Forelimb muscle (tissue), 1 donor: ENCODE results near the gene TUBD1. TPM values are rescaled to one million over a fixed set of nuclear protein-coding genes. Genes with fewer than 3 reads are reported as not detected.

Experiments used
- DNase-seq: peaks from one replicate; pipeline ENCODE4 v3.0.0-alpha.2; 2013; ENCODE audit warnings: low read depth
- polyA plus RNA-seq: library from polyadenylated mRNA; unstranded; fragments of 120-200 nt; gene quantifications from one replicate; pipeline ENCODE4 v1.2.1, GENCODE V29; 2013; ENCODE audit not compliant: insufficient read length

Gene TUBD1
- polyA plus RNA-seq, 1 donor, result 11.0 TPM

DNA sequence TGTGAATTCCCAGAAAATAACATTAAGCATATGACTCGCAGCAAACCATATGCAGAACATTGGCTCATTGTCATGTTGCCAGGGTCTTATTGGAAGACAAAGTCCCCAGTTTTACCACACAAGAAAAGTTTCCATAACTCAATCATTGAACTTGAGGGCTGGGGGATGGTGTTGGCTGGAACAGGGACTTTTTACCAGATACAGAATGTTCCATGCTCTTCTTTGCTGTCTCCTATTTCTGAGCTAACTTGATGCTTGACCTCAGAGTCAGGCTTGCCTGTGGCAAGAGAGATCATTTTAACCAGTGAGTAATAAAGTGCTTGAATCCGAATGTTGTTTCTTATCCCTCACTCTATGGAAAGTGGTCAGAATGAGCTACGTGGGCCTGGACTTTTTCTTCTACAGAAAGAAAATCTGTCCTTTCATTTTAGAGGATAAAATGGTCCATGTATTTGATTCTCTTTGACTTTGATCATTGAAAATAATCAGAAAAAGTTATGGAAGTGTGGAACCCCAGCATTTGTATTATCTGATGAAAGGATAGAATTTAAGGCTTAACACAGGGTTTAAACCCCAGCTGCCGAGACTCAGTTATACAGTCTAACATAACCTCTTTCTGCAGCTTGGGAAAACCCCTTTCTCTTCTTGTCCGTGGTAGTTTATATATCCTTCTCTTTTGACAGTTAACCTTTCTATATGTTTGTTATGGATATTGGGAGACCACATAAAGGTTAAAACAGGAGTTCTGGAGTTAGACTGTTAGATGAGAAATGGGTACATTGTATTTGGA is 67.0 kb downstream of the TUBD1 start:
- no peak for DNase-seq

DNA sequence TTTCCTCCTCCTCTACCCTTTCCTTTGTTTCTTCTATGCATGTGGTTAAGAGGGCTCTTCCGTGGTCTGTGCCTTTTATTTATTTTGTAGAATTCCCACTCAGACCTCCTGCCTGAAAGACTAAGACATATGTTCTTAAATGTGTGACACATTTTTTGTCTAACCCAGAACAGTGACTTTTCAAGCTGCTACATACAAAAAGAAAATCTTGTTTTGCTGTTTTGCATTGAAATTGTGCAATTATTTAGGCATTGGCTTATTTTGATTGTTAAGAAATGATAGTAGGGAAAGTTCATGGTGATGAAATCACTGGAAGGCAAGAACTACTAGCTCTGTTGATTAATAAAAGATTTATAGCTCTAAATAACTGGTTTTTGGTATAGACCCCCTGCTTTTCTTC is 76.8 kb downstream of the TUBD1 start:
- no peak for DNase-seq

GRCh38 chr17:59814685-59815084 is 78.1 kb downstream of the TUBD1 start:
- DNase-seq, result no peak

- no peak for DNase-seq
Measured at GRCh38 chr17:59814276-59814675, 78.5 kb downstream of the TUBD1 start.

DNA sequence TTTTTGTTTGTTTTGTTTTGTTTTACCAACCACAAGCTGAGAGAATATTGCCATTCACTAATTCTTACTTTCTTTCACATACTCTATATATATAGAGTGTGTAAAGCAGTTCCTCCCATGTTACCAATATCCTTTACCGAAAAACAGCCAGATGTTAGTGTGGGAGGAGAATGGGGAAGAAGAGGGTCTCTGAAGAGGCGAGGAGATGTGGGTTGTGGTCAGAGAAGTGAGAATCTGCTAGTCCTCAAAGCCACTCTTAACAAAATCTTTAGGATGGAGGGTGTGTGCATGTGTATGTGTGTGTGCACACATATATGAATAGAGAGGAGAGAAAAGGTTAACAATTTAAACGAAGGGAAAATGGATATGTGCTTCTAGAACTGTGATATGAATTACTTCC is 80.6 kb downstream of the TUBD1 start:
- no peak for DNase-seq

DNA sequence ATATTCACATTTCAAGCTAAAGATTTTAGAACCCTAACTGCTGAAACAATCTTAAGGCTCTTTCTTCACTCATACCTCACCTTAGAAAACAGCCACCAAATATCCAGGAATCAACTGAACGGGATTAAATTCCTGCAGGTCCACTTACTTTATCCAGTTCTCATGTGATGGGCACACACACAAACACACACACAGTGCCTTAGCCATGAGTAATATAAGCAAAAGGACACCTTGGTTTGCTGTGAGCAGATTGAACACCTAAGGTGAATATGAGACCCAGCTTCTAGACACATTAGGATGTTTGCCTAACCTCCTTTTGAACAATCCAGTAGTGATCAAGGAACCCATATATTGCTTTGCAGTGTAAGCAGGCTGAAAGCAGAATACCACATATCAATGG is 81.5 kb downstream of the TUBD1 start:
- DNase-seq, result no peak

GRCh38 chr17:59810894-59811153 is 81.9 kb downstream of the TUBD1 start:
- no peak for DNase-seq

Other genes starting within 250 kb of the TUBD1 start
- gene PTRH2, start 185.5 kb downstream of the TUBD1 start, polyA plus RNA-seq, result 13.6 TPM
- 43.6 TPM for gene VMP1, start 185.3 kb downstream of the TUBD1 start, polyA plus RNA-seq
- 36.1 TPM for gene RPS6KB1, start 178 bp upstream of the TUBD1 start, polyA plus RNA-seq
- 16.1 TPM for gene RNFT1, start 71.8 kb upstream of the TUBD1 start, polyA plus RNA-seq
- gene HEATR6, start 186.0 kb upstream of the TUBD1 start, polyA plus RNA-seq, result 18.2 TPM